Measurements from ENCODE around the gene OXCT1.
A peak's percentile ranks its signal among the peaks of the same experiment; 100 is the strongest.

Gene OXCT1

DNA sequence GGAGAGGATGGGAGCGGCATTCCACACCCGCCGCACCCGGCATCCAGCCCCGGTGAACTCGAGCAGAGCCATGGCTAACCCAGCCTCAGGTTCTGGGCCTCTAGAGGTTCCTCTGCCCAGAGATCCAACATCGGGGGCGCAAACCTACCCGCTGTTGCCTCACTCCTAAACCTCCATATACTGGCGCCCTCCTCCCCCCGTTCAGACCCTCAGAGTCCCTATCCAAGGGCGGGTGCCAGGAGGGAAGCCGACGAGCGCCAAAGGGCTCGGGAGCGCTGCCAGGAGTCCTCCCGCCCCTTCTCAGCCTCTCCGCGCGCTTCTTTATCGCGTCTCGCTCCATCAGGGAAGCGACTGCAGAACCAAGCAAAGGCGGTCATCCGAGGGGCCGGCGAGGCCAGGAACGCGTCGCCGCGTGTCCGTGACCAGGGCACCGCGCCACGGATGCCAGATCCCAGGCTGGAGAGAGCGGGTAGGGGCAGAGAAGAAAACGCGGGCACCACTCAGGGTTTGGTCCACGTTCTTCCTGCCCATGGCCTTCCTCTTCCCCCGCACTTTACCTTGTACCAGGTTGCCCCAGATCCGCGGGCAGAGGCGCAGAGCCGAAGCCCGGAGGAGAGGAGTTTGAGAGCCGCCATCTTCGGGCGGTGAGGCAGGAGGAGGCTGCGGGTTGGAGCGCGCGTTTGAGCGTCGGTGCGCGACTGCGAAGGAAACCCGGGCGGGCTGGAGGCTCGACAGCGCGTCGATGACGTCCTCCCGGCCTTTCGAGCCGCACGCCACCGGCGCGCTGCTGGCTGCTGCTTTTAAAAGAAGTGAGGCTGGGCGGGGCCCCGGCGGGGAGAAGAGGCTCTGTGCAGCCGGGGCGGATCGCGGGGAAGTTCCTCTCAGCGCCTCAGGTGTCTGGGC, at the start of gene OXCT1:
Gene OXCT1, minus strand, starts transcription at position 702 of the 903 bp plus-strand sequence. Its CDS starts 67 bp downstream, at position 635.
- DNase-seq, result peak; percentile 94

DNA sequence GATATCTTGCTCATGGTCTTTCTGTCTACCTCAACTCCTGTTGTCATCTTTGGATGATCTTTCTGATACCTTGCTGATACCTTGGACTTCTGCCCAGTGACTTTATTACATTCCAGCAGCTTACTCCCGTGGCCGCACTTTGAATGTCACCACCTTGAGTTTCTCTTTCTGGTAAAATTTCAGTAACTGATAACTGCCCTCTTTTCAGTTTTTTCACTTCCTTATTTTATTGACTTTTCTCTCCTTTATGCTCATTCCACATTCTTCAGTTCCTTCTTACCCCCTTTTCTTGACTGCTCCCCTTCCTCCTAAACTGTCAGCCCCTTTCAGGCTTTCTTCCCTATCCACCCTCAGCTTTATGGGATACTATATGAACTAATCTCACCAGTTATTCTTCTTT, 47.9 kb upstream of the OXCT1 start:
- no peak for DNase-seq

DNA sequence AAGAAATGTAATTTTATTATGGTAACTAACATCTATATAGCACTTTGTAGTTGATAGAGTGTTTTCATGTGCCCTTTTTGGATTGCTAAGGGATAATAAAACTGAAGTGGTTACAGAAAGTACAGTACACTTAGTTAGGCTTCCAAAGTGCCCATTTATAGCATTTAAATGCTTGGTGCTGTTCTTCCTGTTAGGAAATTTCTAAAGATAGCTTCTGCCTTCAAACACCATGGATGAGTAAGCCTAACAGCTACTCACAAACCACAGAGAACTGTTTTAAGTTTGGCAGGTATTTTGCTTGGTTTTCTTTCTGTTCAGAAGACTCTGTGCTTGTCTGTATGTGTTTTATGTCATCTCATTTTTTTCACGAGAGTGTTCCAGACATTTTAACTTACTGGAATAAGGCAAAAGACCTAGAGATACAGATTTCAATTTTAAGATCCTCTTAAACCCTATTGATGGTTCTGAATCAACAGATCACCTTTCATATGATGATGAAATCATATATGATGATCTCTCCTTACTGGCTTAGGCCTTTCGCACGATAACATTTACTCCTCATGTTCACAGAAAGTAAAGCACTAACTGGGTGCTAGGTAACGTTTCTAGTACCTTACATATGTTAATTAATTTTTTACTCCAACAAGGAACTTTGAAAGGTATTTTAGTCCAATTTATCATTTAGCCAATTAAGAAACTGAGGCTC, 38.3 kb upstream of the OXCT1 start:
- no peak for DNase-seq

DNA sequence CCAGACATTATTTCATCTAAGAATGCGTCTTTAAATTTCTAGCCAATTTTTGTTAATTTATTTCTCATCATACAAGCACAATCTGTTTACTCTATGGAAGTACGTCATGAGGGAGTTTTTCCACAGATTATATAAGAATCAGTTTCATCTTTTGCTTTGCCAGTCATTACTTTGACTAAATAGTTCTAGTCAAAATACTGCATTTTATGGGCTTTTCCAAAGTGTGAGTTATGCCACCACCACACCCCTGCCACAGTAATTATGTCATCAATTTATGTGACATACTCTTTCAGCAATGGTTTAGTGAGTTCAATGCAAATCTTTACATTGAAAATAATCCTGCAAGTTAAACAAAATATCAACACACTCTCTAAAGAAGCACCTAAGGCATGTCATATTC, 35.9 kb upstream of the OXCT1 start:
- DNase-seq, result no peak

DNA sequence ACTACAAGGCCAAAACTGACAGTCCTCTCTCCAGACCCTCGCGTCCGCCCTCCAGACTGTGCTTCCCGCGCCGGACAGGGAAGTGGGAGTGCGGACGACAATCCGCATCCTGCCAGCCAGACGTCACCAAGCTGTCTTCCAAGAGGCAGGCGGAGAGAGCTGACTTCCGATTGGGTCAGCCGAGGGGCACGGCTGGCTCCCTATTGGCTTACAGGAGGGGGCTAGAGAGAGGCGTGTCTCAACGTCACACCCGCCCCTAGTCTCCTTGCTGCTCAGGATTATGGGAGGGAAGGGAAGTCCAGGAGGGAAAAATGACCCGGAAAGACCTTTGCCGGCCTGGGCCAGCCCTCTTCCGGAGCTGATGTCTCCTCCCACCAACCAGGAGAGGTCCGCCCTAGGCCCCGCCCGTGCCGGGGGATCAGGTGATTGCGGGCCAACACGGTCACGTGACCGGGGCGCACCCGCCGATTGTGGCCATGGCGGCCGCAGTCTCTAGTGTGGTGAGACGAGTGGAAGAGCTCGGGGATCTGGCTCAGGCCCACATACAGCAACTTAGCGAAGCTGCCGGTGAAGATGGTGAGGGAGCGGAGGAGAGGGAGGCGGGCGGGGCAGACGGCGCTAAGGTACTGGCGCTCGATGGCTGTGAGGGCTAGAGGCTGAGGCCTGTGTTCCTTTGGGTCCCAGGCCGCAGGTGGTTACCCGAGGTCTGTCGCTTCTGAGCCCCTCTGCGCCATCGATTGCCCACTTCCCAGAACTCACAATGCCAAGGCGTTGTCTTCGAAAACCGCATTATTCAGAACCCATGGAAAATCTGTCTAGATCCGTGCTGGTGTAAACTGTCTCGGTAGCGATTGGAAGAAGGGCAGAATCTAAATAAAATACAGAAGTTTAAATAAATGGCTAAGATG, 33.9 kb upstream of the OXCT1 start, which contains the start of gene RIMOC1:
Gene RIMOC1, plus strand, starts transcription at position 453 of the 908 bp plus-strand sequence. Its CDS starts 24 bp downstream, at position 477.
- peak; percentile 99 for DNase-seq

DNA sequence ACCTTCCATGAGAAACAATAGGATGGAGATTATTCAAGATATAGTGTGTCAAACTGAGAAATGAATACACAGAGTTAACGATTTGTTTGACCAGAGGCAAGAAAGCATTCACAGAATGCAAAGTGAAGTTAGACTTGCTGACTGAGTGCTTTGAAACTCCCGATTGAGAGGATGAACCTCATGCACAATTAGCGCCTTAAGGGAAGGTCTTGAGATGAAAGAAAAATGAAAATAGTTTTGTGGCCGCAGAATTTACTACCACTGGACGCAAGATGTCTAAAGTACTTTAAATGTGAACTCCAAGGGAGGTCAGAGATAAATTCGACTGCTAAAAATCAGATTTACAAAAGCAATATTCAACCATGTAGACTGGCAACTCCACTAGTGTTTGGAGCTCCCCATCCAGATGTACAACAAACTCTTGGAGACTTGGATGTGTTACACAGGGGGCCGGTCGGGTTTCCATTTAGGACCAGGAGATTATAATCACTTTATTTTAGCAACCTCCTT, 33.2 kb upstream of the OXCT1 start:
- DNase-seq, result no peak

DNA sequence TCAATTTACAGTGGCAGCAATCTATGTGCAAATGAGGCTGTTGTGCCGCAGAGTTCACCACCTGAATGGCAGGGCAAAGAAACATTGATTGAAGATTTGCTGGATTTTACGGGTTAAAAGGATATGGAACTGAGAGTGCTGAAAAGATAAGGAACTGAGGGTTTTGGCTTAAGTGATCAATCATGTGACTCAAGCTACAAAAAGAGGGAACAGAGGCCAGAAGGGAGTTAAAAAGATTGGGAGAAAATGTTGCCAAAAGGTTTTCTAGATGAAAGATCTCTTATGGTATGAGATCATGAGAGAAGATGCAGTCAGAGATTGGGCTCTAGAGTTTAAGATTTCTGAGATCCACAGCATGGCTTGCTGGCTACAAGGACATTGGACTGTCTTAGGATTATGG, 26.0 kb upstream of the OXCT1 start:
- no peak for DNase-seq

DNA sequence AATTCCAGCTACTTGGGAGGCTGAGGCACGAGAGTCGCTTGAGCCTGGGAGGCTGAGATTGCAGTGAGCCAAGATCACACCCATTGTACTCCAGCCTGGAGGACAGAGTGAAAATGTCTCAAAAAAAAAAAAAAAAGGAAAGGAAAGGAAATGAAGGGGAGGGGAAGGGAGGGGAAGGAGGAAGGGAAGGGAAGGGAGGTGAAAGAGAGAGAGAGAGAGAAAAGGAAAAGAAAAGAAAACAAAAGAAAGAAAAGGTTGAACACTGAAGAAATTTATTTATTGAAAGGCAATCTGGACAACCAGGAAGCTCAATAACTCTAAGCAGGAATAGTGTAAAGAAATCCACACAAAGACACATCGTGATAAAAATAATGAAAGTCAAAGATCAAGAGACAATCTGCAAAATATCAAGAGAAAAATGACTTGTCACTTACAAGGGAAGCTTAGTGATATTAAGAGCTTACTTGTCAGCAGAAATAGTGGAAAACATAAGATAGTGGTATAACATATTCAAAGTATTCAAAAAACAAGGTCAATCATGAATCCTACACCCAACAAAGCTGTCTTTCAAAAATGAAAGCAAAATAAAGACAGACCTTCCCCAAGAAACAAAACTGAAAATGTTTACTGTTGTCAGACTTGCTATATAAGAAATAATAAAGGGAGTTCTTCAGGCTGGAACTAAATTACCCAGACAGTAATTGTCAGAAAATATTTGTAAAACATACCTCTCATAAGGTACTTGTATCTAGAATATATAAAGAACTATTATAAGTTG, 23.0 kb upstream of the OXCT1 start:
- DNase-seq, result no peak

DNA sequence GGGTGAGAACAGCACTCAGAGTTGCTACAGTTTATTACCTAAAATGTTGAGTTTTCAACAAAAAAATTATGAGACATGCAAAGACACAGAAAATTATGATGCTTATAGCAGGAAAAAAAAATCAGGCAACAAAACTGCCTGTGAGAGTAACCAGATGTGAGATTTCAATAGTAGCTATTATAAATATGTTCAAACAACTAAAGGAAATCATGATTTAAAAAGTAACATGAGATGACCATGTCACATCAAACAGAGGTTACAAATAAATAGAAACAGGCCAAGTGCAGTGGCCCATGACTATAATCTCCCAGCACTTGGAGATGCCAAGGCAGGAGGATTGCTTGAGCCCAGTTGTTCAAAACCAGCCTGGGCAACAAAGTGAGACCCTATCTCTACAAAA, 21.8 kb upstream of the OXCT1 start:
- DNase-seq, result no peak

DNA sequence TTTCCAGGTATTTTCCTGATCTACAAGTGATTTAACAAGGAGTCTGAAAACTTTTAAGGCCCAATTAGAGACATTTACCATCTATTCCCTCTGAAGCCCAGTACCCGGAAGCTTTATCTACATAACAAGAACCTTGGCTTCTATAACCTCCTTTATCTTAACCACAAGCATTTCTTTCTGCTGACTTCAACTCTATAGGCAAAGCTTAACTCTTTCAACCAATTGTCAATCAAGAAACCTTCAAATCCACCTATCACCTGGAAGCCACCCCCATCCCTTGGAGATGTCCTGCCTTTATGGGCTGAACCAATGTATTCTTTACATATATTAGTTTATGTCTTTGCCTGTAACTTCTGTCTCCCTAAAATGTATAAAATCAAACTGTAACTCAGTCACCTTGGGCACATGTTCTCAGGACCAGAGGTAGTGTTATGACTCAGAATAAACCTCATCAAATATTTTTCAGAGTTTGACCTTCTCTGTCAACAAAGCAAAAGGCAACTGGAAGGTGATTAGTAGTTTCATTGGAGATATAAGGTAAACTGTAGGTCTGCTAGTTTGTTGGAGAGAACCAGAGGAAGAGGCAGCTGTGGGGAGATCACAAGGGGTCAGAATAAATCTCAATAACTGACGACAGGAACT, 21.0 kb upstream of the OXCT1 start:
- DNase-seq, result no peak

DNA sequence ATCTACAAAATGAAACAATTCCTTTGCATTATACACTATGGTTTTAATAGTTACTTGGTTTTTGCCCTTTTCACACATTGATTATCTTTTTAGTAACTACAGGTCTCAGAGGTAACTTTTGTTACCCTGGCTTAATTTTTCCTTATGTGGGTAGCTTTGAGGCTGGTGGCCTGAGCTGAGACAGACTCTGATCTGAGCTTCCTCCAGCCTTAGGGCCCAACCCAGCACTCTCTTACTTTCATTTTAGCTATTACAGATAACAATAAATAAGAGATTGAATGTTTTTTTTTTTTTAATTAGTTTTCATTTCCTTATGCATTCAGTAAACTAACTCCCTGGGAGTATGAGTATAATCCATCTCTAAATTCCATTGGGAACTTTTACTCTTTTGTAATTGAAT, 15.1 kb upstream of the OXCT1 start:
- DNase-seq, result no peak

DNA sequence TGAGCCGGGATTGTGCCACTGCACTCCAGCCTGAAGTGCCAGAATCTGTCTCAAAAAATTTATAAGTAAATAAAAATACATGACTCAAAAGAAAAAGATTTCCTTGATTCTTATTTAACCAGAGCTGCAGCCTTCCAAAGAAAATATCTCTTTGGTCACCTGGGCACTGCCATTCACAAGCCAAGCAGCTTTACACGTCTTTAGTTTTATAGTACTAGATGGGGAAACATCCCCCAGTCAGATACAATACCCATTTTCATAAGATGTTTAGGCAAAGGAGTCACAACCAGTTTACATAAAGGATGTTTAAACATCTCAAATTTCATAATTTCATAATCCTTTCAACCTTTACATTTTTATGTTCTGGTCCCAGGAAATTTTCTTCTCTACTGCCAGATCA, 13.7 kb upstream of the OXCT1 start:
- no peak for DNase-seq

DNA sequence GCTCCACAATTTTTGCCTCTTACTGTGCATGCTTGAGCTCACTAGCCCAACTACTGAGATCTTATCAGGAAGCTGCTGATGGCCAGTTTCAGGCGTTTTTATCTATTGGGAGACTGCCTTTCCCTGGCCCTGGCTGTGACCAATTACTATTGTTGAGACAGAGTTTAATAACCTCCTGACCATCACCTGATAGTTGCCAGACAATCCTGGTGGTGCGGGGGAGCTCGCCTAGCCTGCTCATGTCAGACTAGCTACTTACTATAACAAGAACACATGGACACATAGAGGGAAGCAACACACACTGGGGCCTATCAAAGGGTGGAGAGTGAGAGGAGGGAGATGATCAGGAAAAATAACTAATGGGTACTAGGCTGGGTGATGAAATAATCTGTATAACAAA, 13.0 kb upstream of the OXCT1 start:
- DNase-seq, result no peak

DNA sequence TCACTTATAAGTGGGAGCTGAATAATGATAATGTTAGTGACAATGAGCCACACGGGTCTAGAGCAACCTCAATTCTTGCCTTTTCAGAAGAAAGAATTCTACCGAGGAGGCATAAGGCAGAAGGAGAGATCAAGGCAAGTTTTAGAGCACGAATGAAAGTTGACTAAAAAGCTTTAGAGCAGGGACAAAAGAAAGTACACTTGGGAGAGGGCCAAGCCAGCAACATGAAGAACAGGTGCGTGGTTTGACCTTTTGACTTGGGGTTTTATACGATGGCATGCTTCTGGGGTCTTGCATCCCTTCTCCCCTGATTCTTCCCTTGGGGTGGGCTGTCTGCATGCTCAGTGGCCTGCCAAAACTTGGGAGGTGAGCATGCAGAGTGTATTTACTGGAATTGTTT, 12.5 kb upstream of the OXCT1 start:
- DNase-seq, result no peak

DNA sequence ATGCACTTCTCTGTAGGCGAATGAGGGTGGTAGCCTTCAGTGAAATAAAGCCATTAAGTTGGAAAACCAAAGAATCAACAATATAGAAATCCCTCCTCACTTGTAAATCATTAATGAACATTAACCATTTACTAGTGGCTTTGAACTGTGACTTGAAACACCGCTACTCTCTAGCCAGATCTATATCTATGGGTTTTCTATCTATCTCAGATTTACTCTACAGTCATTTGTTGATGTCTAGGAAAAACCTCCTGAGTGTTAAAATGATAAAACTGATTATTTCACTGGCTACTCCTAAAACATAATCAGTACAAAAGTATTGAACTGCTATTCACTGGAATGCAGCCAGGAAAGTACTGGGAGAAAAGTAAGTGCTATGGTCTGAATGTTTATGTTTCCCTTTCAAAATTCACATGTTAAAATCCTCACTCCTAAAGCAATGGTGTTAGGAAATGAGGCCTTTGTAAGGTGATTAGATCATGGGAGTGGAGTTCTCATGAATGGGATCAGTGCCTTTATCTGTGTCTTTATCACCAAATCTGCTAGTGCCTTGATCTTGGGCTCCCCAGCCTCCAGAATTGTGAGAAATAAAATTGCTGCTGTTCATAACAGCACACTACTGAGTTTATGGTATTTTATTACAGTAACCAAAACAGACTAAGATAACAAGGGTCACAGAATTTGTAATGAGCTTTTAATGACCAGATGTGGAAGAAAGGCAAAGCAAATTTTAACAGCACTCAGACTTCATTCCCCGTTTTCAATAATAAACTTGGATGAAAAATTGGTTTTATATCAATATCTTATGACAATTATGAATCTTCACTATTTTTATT, 8.6 kb upstream of the OXCT1 start:
- DNase-seq, result no peak

DNA sequence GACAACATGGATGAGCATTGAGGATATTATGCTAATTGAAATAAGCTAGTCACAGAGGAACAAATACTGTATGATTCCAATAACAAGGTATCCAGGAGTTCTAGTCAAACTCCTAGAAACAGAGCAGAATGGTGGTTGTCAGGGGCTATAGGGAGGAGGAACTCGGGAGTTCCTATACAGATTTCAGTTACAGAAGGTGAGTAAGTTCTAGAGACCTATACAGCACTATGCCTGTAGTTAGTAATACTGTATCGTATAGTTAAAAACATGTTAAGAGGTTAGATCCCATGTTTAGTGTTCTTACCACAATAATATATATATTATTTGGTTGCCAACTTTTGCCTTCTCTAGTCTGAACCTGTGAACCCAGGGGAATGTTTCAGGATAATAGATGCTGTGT, 7.9 kb upstream of the OXCT1 start:
- no peak for DNase-seq

DNA sequence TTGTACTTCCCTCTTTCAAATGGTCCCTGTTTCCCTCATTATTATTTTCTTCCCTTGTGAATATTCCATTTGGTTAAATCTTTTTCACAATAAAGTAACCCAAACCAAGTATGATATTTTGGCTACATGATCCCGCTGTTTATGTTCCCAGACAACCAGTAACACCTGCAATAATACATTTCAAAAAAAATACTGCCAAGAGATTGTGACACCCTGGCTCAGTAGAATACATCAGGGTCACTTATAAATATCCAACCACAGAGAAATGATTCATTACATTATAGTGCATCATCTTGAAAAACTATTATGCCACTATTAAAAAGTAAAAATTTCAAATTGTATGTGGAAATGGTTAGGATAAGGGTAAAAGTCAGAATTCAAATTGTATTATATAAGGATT, 7.2 kb upstream of the OXCT1 start:
- DNase-seq, result no peak

DNA sequence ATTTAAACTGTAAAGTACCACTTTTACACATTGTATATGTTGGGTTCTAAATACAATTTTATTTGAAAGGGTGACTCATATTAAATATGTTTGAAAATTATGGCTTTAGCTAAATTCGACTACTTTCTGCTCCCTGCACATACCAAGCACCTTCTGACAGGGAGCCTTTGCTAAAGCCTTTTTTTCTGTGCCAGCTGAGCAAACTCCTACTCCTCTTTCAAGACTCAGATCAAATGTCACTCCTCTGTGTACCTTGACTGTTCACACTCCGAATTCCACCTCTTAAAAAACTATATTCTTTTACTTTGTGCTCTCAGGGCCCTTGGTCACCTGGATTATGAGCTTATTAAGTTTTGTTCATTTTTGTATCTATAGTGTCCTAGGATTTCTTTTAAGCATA, 6.5 kb upstream of the OXCT1 start:
- DNase-seq, result no peak

DNA sequence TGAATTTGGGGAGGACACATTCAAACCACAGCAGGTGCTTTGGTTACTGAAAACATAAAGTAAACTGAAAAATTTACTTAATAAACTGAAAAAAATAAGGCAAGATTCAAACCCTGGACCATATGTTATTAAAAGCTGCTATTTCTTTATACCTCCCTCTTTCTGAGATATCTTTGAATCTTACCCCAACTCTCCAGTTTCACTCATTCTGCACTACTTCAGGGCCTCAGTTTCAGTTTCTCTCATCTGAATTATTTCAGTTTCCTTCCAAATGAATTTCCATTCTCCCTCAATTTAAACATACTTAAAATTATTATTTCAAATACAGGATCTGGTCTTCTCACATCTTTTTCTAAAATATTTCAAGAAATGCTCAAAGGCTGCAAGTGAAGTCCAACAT, 4.9 kb upstream of the OXCT1 start:
- DNase-seq, result no peak

DNA sequence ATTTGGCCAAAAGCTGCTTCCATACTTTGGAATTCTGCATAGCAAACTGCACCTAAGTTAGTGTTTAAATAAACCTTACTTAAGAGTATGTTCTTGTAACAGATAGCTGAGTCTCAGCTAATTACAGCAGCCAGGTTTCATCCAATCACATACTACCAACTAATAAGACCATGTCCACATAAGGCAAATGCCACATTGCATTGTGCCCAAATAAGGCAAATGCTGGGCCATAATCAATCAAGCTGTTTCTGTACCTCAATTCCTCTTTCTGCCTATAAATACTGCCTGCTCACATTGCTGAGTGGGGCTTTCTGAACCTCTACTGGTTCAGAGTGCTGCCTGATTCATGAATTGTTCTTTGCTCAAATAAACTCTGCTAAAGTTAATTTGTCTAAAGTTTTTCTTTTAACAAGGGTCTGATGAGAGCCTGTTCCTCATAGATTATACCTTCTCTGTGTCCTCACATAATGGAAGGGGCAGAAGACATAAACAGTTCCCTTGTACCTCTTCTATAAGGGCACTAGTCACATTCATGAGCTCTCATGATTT, 4.4 kb upstream of the OXCT1 start:
- DNase-seq, result no peak

All from CD4-positive, alpha-beta T cell treated with Interleukin-15 for 1 hour (primary cell).